ENCODE results near the gene CALN1.

Gene CALN1

DNA sequence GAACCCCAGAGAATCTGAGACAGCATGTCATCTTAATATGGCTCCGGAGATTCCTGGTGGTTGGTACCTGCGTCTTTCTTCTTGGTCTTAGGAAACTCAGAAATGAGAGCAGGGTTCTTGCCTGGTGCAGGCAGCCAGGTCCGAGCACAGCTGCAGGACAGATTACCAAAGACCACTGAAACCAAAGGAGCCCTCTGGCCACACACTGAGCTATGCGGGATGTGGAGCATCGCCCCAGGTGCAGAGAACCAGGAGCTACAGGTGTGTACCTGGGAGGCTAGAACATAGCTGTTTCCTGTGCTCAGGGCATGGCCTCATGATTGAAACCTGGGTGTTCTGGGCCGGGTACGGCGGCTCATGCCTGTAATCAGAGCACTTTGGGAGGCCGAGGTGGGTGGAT lies 635.4 kb downstream of the CALN1 start:
- no peak for DNase-seq (ENCODE audit: low read depth)
- TF ChIP-seq, protein P1, sequence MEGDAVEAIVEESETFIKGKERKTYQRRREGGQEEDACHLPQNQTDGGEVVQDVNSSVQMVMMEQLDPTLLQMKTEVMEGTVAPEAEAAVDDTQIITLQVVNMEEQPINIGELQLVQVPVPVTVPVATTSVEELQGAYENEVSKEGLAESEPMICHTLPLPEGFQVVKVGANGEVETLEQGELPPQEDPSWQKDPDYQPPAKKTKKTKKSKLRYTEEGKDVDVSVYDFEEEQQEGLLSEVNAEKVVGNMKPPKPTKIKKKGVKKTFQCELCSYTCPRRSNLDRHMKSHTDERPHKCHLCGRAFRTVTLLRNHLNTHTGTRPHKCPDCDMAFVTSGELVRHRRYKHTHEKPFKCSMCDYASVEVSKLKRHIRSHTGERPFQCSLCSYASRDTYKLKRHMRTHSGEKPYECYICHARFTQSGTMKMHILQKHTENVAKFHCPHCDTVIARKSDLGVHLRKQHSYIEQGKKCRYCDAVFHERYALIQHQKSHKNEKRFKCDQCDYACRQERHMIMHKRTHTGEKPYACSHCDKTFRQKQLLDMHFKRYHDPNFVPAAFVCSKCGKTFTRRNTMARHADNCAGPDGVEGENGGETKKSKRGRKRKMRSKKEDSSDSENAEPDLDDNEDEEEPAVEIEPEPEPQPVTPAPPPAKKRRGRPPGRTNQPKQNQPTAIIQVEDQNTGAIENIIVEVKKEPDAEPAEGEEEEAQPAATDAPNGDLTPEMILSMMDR (IDR thresholded peaks at IDR 0.05; ENCODE audit: insufficient read depth, low read depth, low read length, missing control alignments) = no peak

DNA sequence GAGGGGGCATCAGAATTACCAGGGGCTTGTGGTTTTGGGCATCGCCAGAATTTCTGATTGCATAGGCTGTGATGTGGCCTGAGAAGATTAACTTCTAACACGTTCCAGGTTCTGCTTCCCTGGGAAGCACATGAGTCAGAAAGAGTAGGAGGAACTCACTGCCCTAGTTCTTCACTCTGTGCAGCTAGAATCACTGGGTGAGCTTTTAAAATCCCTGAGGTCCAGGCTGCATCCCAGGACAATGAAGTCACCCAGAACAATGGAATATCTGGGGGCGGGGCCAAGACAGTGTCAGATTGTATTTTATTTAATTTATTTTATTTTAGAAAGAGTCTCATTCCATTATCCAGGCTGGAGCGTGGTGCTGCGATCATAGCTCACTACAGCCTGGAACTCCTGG lies 636.5 kb downstream of the CALN1 start:
- no peak for DNase-seq (ENCODE audit: low read depth)
- TF ChIP-seq, protein P1 (IDR thresholded peaks at IDR 0.05; ENCODE audit: insufficient read depth, low read depth, low read length, missing control alignments) = no peak
- H3K4me3 ChIP-seq (ENCODE audit: low read depth, low read length) = no peak overlapping the region

More for the DNA sequence above, 635.4 kb downstream of the CALN1 start:
- no peak overlapping the region for H3K4me3 ChIP-seq (ENCODE audit: low read depth, low read length)

- DNase-seq (ENCODE audit: low read depth) = no peak
- H3K4me3 ChIP-seq (ENCODE audit: low read depth, low read length) = no peak overlapping the region
- TF ChIP-seq, protein P1 (IDR thresholded peaks at IDR 0.05; ENCODE audit: insufficient read depth, low read depth, low read length, missing control alignments) = no peak
Measured at GRCh38 chr7:71772779-71773178, 639.4 kb downstream of the CALN1 start.

- no peak for DNase-seq (ENCODE audit: low read depth)
- TF ChIP-seq, protein P1 (IDR thresholded peaks at IDR 0.05; ENCODE audit: insufficient read depth, low read depth, low read length, missing control alignments) = no peak
- H3K4me3 ChIP-seq (ENCODE audit: low read depth, low read length) = no peak overlapping the region
Measured at GRCh38 chr7:71770269-71770907, 641.8 kb downstream of the CALN1 start.

DNA sequence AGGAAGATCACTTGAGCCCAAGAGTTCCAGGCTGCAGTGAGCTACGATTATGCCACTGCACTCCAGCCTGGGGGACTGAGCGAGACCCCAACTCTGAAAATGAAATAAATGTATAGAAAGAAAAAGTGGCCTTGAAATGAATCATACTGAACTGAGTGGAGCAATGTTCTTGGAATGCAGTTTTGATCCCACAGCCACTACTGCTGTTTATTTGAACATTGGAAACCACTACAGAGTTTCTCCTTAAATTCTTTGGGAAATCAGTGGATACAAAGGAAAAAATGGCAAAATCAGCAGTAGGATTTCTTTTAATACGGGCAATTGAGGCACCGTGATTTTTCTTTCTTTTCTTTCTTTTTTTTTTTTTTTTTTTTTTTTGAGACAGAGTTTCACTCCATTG lies 642.8 kb downstream of the CALN1 start:
- no peak overlapping the region for H3K4me3 ChIP-seq (ENCODE audit: low read depth, low read length)
- DNase-seq (ENCODE audit: low read depth) = no peak
- TF ChIP-seq, protein P1 (IDR thresholded peaks at IDR 0.05; ENCODE audit: insufficient read depth, low read depth, low read length, missing control alignments) = no peak

DNA sequence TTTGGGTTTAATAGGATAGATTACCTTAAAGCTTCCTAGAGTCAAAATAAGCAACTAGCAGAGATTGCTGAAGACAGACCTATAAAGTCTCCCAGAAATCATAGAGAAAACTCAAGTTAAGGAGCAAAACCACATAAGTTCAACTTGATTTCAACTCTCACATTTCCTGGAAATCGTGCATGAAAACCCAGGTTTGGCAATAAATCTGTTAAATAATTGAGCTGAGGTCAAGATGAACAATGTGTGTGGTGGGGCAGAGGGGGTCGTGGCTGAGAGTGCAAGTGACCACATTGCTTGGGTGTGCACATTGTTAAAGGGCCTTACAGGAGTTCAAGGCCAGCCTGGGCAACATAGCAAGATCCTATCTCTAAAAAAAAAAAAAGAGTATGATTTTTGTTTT lies 643.7 kb downstream of the CALN1 start:
- no peak overlapping the region for H3K4me3 ChIP-seq (ENCODE audit: low read depth, low read length)
- no peak for DNase-seq (ENCODE audit: low read depth)
- TF ChIP-seq, protein P1 (IDR thresholded peaks at IDR 0.05; ENCODE audit: insufficient read depth, low read depth, low read length, missing control alignments) = no peak

- H3K4me3 ChIP-seq (ENCODE audit: low read depth, low read length) = no peak overlapping the region
- TF ChIP-seq, protein P1 (IDR thresholded peaks at IDR 0.05; ENCODE audit: insufficient read depth, low read depth, low read length, missing control alignments) = no peak
- DNase-seq (ENCODE audit: low read depth) = no peak
Measured at GRCh38 chr7:71766016-71766415, 646.1 kb downstream of the CALN1 start.
